T1000 (cell line): ENCODE data around the gene USP38.
"Not testable (repeated sequence)": the region's sequence is repeated elsewhere in the genome, so short reads cannot be mapped to it uniquely, and the experiment has no call there.

Experiments used
- DNase-seq: peaks from one replicate; lab custom pipeline; 2025; ENCODE audit warnings: mixed read lengths; lab: John Stamatoyannopoulos, UW

Gene USP38

DNA sequence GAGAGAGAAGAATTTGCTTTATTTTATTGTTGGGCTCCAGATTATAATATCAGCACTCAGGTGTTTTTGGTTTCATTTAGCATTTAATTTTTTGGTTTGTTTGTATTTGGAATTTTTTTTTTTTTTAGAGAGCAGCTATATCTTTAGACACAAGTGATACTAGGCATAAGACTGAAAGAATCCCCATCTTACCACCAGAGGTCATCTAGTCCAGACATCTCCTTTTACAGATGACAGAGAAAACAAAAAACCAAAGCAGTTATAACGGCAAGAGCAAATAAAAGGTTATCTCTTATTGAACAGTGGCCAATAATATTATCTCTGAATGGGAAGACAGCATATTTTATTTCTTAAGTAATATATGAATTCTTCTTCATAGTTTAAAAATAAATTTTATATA, 22.8 kb downstream of the USP38 start:
- DNase-seq = no peak

DNA sequence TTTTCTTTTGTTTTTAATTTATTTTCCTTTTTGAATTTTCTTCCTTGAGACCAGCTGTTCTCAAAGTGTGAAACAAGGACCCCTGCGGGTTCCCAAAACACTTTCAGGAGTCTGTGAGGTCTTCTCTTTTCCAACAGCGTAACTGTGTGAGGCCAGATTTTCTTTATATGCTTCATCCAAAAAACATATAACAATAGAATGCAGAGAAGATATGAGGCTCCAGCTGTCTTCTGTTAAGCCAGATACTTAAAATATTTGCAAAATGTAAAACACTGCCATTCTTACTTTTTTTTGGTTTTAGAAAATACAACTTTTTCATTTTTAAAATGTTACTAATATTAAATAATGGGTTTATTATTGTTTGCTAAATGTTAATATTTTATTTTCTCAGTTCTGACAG, 27.8 kb downstream of the USP38 start:
- DNase-seq = no peak

DNA sequence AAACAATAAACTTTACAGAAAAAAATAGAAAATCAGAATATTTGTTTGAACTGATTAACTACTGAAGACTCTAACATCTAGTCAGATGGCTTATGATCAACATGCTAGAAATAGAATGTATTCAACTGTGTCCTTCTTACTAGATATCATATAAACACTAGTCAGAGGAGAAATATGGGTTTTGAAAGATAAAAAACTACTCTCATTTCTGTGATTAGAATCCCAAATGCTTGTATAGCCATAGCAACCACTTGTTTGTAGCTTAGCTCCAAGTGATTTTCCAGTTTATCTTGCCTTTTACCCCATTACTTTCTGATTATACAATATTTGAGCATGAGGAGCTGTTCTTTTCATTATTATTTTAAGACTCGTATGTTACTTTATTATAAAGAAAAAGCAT, 31.2 kb downstream of the USP38 start:
- DNase-seq = no peak

DNA sequence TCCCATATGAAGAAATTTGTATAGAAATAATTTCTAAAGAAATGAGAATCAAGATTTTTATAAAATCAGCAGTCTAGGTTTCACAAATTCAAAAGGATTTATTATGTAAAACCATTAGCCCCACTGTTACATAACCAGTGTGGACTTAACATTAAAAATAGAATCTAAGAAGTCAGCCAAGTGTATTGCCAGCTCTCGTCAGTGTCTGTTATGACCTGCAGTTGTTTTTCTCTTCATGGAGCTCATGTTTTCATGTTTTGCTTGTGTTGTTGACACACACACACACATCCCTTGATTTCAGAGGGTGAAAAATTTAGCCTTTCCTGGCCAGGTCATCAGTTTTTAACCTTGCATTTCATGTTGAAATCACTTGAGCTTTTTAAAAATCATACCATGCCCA, 39.5 kb downstream of the USP38 start:
- no peak for DNase-seq

DNA sequence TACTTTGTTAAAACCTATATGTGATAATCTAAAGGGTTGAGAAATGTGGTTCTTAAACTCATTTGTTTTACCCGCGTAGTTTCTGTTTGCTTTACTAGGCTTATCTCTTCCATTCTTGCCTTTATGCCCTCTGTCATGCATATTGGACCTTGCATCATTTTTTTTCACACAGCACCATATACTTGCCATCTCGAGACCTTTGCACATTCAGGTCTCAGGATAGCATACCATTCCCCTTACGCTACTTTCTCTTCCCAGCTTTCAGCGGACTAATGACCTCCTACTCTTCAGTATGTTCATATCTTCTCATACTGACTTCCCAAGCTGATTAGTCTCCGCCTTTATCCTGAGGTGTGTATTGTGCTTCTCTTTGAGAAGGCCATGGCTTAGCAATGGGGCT, 40.5 kb downstream of the USP38 start:
- DNase-seq = no peak

DNA sequence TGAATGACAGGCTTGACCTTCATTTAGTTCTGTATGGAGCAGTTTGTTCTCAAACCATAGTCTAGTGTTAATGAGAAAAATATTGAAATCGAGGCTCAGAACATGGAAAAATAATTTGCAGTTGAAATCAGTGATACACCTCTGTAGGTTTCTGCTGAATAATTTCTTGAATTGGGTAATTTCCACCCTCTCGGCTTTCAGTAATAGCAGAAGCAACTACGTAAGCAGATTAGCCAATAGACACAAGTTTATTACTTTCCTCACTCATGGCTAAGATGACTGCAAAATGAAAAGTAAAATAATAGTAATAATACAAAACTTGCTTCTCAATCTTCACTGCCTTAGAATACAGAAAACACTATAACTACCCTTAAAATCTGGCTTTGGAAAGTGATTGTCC, 46.0 kb downstream of the USP38 start:
- no peak for DNase-seq

DNA sequence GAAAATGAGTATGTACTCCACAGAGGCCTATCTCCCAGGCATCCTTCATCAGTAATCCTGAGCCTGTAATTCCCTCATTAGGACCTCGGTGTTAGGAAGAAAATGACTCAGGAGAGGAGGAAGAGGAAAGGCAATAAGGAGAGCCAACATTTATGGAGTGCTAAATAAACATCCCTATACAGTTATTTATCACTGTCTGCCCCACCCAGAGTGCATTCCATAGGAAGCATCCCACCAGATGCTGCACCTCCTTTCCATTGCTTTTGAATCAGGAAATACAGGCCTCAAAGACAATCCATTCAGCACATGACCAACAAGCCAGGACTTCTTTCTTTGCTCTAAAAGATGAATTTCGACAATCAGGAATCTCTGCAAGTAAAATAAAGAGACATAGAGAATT, 47.6 kb downstream of the USP38 start:
- no peak for DNase-seq

DNA sequence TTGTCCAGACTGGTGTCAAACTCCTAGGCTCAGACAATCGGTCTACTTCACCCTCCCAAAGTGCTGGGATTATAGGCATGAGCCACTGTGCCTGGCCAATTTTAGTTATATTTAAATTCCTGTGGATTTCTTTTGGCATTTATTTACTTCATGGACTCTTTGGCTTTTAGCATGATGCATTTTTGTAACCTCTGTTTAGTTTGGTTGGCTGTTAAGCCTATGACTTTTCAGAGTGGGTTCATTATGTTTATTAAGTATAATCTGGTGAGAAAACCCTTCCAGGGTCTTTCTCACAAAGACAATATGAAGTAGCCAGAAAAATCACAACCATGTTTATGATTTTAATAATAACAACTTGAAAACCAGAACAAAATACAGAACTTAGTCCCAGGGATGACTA, 49.4 kb downstream of the USP38 start:
- DNase-seq = no peak

DNA sequence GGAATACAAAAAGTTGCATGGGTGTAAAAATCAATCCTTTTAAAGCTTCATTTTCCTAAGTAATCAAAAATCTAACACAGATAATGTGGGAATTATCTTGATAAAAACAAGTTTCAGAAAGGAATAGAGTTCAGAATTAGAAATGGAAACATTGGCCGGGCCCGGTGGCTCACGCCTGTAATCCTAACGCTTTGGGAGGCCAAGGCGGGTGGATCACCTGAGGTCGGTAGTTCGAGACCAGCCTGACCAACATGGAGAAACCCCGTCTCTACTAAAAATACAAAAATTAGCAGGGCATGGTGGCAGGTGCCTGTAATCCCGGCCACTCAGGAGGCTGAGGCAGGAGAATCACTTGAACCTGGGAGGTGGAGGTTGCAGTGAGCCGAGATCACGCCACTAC, 52.5 kb downstream of the USP38 start:
- not testable (repeated sequence) for DNase-seq

DNA sequence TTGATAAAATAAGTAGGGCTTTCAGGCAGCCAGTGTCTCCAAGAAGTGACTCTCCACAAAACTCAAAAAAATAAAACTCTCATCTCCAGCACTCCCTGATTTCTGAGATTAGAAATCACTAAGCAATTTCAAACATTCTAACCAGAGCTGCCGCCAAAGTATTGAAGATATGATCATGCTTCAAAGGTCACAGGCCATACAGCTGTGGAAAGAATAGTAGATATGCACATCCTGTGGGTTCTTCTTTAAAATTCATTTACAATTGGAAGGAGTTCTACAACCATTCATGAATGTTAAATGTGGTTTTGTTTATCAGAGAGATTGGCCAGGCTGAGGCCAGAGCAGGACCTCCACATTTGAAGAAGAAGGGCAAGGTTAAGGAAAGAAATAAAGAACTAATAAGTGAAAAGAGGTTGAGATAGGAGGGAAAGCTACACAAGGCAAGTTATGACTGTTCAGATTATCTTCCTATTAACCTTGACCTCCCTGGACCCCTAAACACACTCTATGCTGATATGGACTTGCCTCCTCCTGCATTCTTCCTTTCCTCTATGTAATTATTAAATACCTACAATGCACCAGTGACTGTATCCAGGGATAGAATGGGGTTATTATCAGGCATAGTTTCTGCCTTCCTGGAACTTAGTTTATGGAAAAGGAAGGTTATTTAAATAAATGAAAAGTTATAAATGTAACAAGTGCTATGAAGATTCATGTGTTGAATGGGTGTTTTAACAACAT, 56.4 kb downstream of the USP38 start:
- no peak for DNase-seq

DNA sequence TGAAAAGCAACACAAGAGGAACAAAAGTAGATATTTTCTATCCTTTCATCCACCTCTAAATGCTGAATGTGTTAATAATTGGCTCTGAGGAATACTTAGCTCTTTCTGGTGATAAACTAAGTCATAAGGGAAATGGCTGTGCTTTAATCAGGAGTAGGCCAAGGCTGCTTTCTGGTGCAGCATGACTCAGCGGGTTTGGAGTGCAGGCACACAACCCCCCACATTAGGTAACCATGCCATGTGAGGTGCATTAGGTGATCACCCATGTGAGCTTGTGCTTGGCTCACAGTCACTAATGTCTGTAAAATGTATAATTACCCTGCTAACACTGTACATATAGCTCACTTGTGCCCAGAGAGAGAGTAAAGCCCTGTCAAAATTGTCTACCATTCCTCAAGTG, 57.2 kb downstream of the USP38 start:
- DNase-seq = no peak

DNA sequence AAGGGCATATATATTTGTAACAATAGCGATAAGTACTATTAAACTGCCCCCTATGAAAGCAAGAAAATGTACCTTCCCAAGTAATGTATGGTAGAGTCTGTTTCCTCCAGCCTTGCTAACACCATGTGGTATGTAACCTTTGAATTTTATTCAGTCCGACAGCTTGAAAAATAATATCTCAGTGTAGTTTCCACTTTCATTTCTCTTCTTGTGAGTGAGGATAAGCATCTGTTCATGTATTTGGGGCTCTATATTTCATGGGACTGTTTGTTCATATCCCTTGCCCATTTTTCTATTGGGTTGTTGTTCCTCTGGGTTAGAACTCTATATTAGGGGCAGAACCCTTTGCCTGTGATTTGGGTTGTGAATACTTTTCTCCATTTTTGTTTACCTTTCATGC, 58.3 kb downstream of the USP38 start:
- no peak for DNase-seq

DNA sequence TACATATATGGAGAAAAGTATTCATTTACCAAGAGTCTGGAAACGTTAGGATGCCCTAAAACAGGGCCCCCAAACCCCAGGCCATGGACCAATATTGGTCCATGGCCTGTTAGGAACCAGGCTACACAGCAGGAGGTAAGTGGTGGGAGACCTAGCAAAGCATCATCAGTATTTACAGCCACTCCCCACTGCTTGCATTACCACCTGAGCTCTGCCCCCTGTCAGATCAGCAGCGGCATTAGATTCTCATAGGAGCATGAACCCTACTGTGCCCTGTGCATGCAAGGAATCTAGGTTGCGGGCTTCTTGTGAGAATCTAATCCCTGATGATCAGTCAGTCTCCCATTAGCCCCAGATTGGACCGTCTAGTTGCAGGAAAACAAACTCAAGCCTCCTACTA, 62.3 kb downstream of the USP38 start:
- no peak for DNase-seq

DNA sequence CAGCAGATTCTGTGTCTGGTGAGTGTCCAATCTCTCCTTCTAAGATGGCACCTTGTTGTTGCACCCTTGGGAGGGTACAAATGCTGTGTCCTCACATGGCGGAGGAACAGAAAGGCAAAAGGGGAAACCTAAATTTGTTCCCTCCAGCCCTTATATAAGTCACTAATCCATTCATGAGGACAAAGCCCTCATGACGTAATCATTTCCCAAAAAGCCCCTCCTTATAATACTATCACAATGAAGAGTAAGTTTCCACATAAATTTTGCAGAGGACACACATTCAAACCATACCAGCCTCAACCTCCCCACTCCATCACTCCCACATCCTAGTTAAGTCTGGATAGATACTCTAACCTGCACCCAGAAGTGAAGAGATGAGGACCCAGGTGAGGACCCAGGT, 63.1 kb downstream of the USP38 start:
- DNase-seq = no peak

DNA sequence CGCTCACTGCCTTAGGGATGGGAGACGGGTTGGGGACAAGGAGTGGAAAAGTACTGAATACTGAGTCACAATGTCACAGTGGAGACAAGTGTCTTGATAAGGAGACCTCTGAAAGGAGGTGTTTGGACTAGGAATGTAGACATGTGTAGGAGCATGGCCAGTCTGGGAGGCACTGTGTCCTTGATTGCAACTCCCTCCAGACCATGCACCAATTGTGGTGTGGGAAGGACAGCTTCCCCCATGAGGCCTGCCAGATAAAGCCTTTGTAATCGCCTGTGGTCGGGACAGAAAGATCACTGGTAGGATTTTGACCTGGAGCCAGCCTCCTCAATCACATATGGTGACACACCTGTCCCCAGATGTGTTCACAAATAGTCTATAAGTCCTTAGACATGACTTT, 64.1 kb downstream of the USP38 start:
- no peak for DNase-seq

DNA sequence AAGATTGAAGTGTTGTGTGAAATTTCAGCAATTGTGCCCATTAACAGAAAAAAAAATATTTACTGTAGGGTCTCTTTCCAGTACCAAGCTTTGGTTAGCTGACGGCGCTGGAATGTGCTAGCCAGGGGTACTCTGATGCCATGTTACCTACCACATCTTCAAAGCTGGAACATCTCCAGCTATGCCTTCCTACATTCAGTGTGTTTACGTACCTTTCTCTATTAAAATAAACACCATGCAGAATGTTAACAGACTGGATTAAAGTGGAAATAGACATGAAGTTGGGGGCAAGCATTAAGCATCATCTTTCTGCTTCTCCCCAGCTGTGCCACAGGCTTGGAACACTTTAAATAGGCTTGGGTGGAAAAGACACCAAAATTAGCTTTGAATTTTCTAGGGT, 65.9 kb downstream of the USP38 start:
- DNase-seq = no peak

DNA sequence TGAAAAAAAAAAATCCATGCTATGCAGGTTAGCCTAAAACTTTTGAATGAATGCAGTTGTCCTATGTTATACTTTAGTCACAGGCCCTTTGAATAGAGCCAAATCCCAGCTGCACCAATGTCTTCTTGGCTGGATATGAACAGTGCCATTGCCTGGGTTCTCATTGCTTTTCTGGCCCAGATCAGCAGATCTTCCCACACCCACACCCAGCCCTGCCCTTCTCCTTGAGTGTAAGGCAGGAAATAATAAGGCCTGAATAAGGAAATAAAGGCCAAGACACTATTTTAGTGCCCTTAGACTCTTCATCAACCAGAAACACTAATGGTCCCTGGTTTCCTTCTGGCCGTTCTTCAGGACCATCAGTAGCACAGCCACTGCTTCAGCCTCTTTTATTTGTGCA, 66.6 kb downstream of the USP38 start:
- no peak for DNase-seq

DNA sequence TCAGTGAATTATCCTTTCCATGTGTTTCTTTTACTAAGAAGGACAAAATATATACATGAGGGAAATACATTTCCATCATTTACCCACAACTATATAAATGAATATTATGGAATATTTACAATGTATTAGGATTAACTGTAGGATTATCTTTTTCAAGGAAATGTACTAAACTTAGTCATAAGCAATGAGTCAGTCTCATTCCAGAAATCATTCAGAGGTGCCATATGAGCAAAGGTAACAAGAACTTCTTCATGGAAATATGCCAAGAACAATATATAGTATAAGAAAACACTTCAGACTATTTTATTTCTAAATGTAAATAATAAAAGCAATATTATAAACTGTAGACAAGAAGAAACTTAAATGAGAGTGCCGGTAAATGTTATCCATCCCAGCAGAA, 67.1 kb downstream of the USP38 start:
- DNase-seq = no peak

DNA sequence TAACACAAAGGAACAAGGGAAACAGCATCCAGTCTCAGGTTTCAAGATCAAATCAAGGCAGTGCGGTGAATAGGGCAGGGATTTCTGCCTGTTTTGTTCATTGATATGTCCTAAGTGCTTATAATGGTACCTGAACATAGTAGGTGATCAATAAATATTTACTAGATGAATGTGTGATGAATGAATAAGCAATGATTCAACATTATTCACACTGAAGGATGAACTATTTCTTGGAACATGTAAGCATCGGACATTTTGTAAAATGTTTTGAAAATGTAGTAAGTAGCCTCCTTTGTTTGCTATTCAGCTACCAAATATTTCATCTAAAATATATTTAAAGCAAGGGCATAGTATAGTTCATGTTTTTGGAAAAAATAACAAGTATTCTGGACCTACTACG, 67.8 kb downstream of the USP38 start:
- DNase-seq = no peak

DNA sequence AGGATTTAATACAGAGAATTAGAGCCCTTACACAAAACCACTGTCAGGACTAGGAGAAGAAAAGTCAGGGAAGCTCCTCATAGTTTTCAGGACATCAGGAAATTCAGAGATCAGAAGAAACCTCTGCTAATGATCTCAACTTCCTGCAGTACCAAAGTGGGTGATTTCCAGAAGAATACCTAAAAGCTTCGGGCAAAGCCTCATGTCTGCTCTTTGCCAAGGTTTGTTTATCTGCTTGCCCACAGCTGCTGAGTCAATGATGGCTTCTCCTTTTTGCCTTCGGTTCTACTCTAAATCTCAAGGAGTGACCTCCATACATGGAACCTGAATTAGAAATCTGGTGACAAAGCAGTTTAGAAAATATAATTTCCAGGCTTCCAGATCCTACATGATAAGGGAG, 68.4 kb downstream of the USP38 start:
- DNase-seq = no peak

DNA sequence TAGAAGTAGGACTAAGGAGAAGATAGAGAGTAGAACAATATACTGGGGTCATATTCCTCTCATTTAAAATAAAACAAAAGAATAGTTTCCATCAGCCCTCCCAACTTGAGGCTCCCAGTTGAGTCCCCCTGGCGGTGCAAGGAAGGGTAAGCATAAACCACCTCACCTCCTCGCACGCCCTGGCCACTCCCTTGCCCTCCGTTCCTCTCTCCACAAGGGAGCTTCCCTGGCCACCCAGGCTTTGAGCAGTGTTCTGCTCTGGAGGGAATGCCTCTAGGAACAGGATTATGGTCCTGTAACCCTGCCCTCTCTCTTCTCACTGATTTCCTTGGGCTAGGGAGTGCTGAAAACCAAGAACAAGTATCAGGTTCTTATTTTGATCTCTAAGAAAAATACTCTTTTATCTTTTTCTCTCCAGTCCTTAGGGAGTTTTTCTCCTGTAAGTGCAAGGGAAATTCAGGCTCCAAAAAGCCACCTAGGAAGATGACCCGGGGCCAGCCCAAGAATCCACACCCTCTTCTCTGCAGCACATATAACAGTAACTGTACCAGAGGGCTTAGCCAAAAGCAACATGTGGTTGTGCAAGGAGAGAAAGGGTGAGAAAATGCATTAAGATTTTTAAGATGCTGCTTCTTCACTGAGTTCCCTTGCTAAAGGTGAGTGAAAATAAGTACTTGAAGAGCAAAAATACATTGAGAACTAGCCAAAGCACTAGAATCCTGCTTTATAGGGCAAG, 69.9 kb downstream of the USP38 start:
- DNase-seq = no peak

DNA sequence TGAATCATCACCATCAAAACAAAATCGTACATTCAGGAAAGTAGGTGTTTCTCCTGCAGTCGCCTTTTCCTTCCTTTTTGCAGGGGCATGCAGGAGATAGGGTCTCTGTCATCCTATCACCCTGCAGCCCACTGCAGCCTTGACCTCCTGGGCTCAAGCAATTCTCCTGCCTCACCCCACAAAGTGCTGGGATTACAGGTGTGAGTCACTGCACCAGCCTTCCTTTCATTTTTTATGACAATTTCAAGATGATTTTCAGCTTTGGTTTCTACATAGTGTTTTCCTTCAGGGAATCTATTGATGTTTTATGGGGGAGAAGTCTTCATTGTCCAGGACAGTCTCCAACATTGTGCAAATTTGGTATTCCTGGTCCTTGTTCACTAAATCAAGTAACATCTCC, 71.7 kb downstream of the USP38 start:
- DNase-seq = no peak

DNA sequence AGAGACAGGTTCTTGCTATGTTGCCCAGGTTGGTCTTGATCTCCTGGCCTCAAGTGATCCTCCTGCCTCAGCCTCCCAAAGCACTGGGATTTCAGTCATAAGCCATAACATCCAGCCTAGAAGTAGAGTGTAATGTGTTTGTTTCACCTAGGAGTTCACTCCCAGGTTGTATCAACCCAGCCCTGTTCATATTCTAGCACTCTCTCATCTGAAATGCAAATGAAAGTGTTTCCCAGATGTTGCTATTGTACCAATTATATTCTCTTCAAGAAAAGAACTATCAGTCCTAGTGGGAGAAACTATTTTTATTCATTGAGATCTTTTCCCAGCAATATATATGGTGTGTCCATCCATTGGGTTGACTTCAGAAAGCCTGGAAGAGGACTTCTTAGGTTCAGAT, 72.6 kb downstream of the USP38 start:
- DNase-seq = no peak

DNA sequence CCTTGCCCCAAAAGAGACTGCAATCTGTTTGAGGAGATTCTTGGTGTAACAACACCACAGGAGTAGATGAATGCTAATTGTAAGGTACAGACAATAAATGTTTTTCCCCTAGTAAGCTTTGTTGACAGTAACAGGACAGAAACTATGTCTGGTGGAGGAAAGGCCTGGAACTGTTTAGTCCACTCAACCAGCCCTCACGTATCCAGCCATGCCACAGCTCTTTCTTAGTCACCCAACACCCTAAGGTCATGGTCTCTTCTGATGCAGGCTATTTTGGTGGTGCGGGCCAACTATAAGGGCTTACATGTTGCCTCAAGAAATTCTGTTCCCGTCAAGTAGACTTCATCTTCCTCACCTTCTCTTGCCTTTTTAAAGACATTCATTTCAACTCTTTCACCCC, 76.0 kb downstream of the USP38 start:
- DNase-seq = no peak
